ENCODE results near the gene FOXF1.

The FOXF1 gene

GRCh38 chr16:86464044-86464443, 46.3 kb upstream of the FOXF1 start:
- no peaks in the 10 kb centered on the region for H3K27me3 ChIP-seq (ENCODE audit: control insufficient read depth, low read length)

GRCh38 chr16:86465434-86465833, 44.9 kb upstream of the FOXF1 start:
- Histone ChIP-seq H3K4me3 (ENCODE audit: low read length) (no peak overlapping the region), H3K27me3 (ENCODE audit: control insufficient read depth, low read length) (no peaks in the 10 kb centered on the region), H3K4me1 (ENCODE audit: control insufficient read depth, low read length) (no peaks in the 10 kb centered on the region), H3K4me2 (ENCODE audit: low read length) (no peak overlapping the region), H3K27ac (ENCODE audit: low read depth, low read length) (no peak overlapping the region), H3K79me2 (ENCODE audit: control insufficient read depth, low read length) (no peaks in the 10 kb centered on the region), H3F3A (ENCODE audit: control insufficient read depth, insufficient read depth) (no peaks in the 10 kb centered on the region), H4K20me1 (ENCODE audit: control insufficient read depth, insufficient read depth, low read depth, low read length) (no peaks in the 10 kb centered on the region), H3K36me3 (ENCODE audit: control insufficient read depth, low read length) (no peaks in the 10 kb centered on the region), H3K9me3 (ENCODE audit: control insufficient read depth, insufficient read depth, low read length) (peaks cover 13% of the 10 kb centered on the region; the same call in 1 of the 2 replicates), H3K9me2 (replicated peaks; ENCODE audit: control insufficient read depth, low read length) (no peaks in the 10 kb centered on the region)
- TF ChIP-seq EZH2phosphoT487 (IDR thresholded peaks at IDR 0.05; ENCODE audit: borderline replicate concordance, low read length), result no peak
- no peak for TF ChIP-seq CTCF (IDR thresholded peaks at IDR 0.05; ENCODE audit: low read depth, low read length, poor library complexity, severe bottlenecking)

More at GRCh38 chr16:86464044-86464443, 46.3 kb upstream of the FOXF1 start:
- H3K79me2 ChIP-seq (ENCODE audit: control insufficient read depth, low read length), result no peaks in the 10 kb centered on the region
- no peak overlapping the region for H3K27ac ChIP-seq (ENCODE audit: low read depth, low read length)
- H3K9me2 ChIP-seq (replicated peaks; ENCODE audit: control insufficient read depth, low read length), result no peaks in the 10 kb centered on the region
- no peaks in the 10 kb centered on the region for H3K4me1 ChIP-seq (ENCODE audit: control insufficient read depth, low read length)
- no peaks in the 10 kb centered on the region for H4K20me1 ChIP-seq (ENCODE audit: control insufficient read depth, insufficient read depth, low read depth, low read length)
- TF ChIP-seq CTCF (IDR thresholded peaks at IDR 0.05; ENCODE audit: low read depth, low read length, poor library complexity, severe bottlenecking) (no peak), EZH2phosphoT487 (IDR thresholded peaks at IDR 0.05; ENCODE audit: borderline replicate concordance, low read length) (no peak)
- no peaks in the 10 kb centered on the region for H3K36me3 ChIP-seq (ENCODE audit: control insufficient read depth, low read length)
- peaks cover 13% of the 10 kb centered on the region; the same call in 1 of the 2 replicates for H3K9me3 ChIP-seq (ENCODE audit: control insufficient read depth, insufficient read depth, low read length)
- no peak overlapping the region for H3K4me3 ChIP-seq (ENCODE audit: low read length)
- H3K4me2 ChIP-seq (ENCODE audit: low read length), result no peak overlapping the region
- no peaks in the 10 kb centered on the region for H3F3A ChIP-seq (ENCODE audit: control insufficient read depth, insufficient read depth)

GRCh38 chr16:86466696-86467406, 43.5 kb upstream of the FOXF1 start:
- no peaks in the 10 kb centered on the region for H3K4me1 ChIP-seq (ENCODE audit: control insufficient read depth, low read length)
- H4K20me1 ChIP-seq (ENCODE audit: control insufficient read depth, insufficient read depth, low read depth, low read length), result no peaks in the 10 kb centered on the region
- no peak overlapping the region for H3K27ac ChIP-seq (ENCODE audit: low read depth, low read length)
- peaks cover 13% of the 10 kb centered on the region; the same call in 1 of the 2 replicates for H3K9me3 ChIP-seq (ENCODE audit: control insufficient read depth, insufficient read depth, low read length)
- TF ChIP-seq CTCF (IDR thresholded peaks at IDR 0.05; ENCODE audit: low read depth, low read length, poor library complexity, severe bottlenecking) (no peak), EZH2phosphoT487 (IDR thresholded peaks at IDR 0.05; ENCODE audit: borderline replicate concordance, low read length) (no peak)
- no peaks in the 10 kb centered on the region for H3K36me3 ChIP-seq (ENCODE audit: control insufficient read depth, low read length)
- no peaks in the 10 kb centered on the region for H3F3A ChIP-seq (ENCODE audit: control insufficient read depth, insufficient read depth)
- no peaks in the 10 kb centered on the region for H3K79me2 ChIP-seq (ENCODE audit: control insufficient read depth, low read length)
- H3K4me3 ChIP-seq (ENCODE audit: low read length), result no peak overlapping the region
- no peaks in the 10 kb centered on the region for H3K27me3 ChIP-seq (ENCODE audit: control insufficient read depth, low read length)
- no peaks in the 10 kb centered on the region for H3K9me2 ChIP-seq (replicated peaks; ENCODE audit: control insufficient read depth, low read length)
- no peak overlapping the region for H3K4me2 ChIP-seq (ENCODE audit: low read length)
